VCaP (cell line): ENCODE measurements around the gene KRTAP5-1.

Experiments used
- H3K27ac ChIP-seq: fragments of 450-650 bp; 2 replicates; pipeline ENCODE4 v1.5.1; 2017
- TF ChIP-seq, protein P1 (sequence below): fragments of 450-650 bp; conservative IDR thresholded peaks from 2 replicates; pipeline ENCODE4 v1.5.1; 2017; ENCODE audit warnings: mild to moderate bottlenecking, moderate library complexity

KRTAP5-1 gene

DNA sequence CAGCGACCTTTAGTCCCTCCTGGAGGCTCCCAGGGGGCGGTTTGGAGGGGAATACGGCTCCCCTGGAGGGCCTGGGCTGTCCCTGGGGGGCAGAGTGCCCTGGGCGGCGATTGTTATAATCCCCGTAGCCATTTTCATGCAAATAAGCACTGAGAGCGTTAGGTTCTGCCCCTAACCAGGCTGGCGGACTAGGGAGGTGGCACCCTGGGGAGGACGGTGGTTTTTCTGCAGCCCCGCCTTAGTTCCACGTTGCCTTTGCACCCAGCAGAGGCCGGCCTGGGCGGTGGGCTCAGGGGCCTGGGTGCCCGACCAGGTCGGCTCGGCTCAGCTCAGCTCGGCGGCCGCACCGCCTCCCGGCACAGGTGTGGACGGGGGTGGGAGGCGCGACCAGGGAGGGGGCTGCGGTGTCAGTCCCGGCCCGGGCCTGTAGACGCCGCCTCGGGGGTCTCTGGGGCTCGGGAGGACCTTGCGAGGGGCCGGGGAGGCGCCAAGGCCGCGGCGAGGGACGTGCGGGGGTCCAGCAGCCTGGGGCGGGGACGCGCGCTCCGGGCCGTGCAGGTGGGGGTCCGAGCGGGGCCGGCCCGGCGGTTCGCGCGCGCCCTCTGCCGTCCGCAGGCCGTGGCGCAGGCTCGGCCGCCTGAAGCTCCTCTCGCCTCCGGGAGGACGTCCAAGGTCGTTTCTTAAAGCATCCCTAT, 10.7 kb downstream of the KRTAP5-1 start:
- H3K27ac ChIP-seq = peak overlapping the region; percentile 84

GRCh38 chr11:1573903-1574237, 11.2 kb downstream of the KRTAP5-1 start:
- H3K27ac ChIP-seq = peak overlapping the region; percentile 84
- TF ChIP-seq, protein P1, sequence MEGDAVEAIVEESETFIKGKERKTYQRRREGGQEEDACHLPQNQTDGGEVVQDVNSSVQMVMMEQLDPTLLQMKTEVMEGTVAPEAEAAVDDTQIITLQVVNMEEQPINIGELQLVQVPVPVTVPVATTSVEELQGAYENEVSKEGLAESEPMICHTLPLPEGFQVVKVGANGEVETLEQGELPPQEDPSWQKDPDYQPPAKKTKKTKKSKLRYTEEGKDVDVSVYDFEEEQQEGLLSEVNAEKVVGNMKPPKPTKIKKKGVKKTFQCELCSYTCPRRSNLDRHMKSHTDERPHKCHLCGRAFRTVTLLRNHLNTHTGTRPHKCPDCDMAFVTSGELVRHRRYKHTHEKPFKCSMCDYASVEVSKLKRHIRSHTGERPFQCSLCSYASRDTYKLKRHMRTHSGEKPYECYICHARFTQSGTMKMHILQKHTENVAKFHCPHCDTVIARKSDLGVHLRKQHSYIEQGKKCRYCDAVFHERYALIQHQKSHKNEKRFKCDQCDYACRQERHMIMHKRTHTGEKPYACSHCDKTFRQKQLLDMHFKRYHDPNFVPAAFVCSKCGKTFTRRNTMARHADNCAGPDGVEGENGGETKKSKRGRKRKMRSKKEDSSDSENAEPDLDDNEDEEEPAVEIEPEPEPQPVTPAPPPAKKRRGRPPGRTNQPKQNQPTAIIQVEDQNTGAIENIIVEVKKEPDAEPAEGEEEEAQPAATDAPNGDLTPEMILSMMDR = no peak

More for the DNA sequence above, 10.7 kb downstream of the KRTAP5-1 start:
- TF ChIP-seq, protein P1 = peak; percentile 97

DNA sequence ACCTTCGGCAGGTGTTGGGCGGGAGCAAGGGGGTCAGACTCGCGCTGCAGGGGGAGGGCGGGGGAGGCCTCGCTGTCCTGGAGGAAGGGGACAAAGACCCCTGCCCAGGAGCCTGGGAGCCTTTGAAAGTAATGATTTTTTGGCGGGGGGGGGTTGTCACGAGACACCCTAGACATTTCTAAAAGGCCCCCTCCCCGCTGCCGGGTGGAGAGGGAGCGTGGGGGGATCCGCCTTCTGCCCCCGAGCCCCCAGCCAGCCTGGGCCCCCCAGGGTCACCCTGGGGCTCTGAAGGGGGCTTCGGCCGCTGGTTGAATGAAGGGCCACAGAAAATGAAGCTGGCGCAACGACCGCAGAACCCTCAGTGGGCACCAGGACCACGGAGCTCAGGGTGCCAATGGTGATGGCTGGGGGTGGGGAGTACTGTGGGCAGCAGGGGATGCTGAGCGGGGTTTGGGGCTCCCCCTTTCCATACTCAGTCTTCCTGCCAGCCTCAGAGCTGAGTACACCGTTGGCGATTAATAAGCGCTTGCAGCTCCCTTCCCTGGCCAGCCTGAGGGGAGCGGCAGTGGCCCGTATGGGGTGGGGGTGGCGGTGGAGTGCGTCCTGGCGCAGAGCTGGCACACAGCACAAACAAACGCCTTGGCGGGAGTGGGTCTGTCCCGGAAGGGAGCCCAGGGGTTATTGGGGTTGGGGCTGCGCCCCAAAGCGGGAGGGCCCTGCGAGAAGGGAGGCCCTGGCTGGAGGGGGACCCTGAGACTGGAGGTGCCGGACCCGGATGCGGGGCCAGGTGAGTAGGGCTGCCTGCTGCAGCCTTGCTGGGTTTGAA, 11.8 kb downstream of the KRTAP5-1 start:
- peak overlapping the region; percentile 84 for H3K27ac ChIP-seq
- TF ChIP-seq, protein P1 = no peak

DNA sequence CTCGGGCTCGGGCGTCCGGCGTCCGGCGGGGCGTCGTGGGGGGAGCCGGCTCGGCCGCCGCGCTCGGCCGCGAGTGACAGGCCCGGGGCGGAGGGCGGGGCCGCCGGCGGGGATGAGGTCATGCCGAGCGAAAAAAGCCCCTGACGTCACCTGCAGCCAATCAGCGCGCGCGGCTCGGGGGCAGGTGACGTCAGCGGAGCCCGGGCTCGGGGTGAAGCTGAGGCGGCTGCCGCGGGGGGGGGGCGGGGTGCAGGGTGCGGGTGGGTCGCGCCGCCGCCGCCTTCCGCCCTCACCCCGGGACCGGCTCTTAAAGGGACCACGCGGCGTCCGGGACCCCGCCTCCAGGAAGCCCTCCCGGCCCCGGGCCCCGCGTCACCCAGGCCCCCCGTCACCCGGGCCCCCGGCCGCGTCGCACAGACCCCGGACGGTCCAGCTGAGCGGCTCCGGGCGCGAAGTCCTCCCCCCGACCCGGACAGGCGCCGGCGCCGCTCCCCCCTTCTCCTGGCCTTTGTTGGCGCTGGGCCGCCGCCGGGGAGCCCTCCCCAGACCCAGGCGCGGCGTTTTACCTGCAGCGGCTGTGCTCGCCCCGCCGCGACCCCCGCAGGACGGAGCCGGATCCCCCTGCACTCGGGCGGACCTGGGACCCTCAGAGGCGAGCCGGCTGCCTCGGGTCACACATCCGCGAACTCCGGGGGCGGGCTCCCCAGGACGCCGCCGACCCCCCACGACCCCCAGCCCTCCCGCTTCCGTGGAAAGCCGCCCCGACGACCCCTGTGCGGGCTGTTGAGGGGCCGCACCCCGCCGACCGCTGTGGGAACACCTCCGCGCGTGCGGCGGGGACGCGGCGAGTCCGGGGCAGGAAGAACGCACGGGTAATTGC, 12.6 kb downstream of the KRTAP5-1 start, which contains the start of gene DUSP8:
Gene DUSP8 (minus strand): TSS at position 75 of the 880 bp plus-strand sequence. CDS start 6,445 bp downstream, outside the sequence.
- peak within 1 kb of the TSS; percentile 84 for H3K27ac ChIP-seq
- TF ChIP-seq, protein P1 = no peak

DNA sequence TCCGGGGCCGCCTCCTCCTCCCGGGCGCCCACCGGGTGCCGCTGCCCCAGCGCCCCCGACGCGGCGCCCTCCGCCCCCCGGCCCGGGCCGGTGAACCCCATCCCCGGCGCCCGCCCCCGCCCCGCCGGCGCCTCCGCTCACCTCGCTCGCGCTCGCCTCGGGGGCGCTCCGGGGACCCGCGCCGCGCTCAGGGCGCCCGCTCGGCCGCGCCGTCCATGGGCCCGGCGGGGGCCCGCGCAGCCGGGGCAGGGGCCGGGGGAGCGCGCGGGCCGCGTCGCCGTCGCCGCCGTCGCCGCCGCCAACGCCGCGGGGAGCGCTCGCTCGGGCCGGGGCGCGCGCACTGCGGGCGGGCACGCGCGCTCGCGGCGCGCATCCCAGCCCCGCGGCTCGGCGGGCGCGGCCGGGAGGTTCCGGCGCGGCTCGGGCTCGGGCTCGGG, 13.3 kb downstream of the KRTAP5-1 start:
- peak overlapping the region; percentile 84 for H3K27ac ChIP-seq
- TF ChIP-seq, protein P1 = no peak

DNA sequence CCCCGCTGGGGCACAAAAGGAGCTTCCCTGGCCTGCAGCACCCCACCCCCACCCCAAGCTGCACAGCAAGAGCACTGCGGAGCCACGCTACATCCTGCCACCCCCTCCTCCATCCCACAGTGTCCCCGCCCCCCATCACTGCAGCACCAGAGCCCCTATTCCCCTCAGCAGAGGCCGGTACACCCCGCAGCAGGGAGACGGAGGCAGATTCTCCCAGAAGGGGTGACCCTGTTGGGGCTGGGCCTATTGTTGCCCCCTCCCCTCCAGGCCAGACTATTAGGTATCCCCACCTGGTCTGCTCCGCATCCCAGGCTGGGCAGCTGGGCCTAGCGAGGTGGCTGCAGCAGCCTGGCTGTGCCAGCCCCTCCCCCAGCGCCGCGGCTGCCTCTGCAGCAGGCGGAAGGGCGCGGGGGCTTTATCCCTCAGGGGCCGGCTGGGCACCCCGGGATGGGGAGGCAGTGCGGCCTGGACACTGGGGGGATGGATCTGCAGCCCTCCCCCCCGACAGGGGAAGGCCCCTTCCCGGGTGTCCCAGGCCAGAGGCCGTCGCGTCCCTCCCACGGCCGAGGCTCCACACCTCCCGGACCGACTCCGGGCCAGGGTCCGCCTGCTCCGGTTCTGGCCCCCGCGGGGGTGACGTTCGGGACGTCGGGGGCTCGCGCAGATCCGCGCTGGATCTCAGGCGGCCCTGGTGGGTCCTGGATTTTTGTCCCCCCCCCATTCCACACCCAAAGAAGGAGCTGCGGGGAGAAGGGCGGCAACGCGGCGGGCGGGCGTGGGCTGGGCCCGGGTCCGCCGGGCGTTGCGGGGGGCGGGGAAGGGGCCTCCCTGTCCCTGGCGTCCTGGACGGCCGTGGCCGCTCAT, 14.0 kb downstream of the KRTAP5-1 start:
- TF ChIP-seq, protein P1 = no peak
- H3K27ac ChIP-seq = peak overlapping the region; percentile 84
